GM12875 (cell line): Measurements from ENCODE around the gene MAP10.

Experiments used
- H3K4me3 ChIP-seq: one replicate; pipeline ENCODE4 v1.5.1; 2011; ENCODE audit warnings: low read depth, low read length, control low read depth
- CTCF ChIP-seq: IDR thresholded peaks from 2 replicates; pipeline ENCODE4 v1.5.1; 2011; ENCODE audit warnings: low read depth, mild to moderate bottlenecking, control low read depth, inconsistent platforms, low read length, moderate library complexity, borderline replicate concordance; ENCODE audit not compliant: insufficient read depth

MAP10 gene

GRCh38 chr1:232816324-232816723 is 11.1 kb downstream of the MAP10 start:
- no peak for TF ChIP-seq CTCF
- no peak overlapping the region for H3K4me3 ChIP-seq

- TF ChIP-seq CTCF: no peak
These were observed 12.8 kb downstream of the MAP10 start for GRCh38 chr1:232818040-232818439.

GRCh38 chr1:232820431-232820830 is 15.2 kb downstream of the MAP10 start:
- no peak for TF ChIP-seq CTCF
- H3K4me3 ChIP-seq: no peak overlapping the region

More at GRCh38 chr1:232818040-232818439, 12.8 kb downstream of the MAP10 start:
- no peak overlapping the region for H3K4me3 ChIP-seq

- no peak overlapping the region for H3K4me3 ChIP-seq
- no peak for TF ChIP-seq CTCF
These were observed 17.3 kb downstream of the MAP10 start for GRCh38 chr1:232822530-232822929.

GRCh38 chr1:232826318-232826717 is 21.1 kb downstream of the MAP10 start:
- no peak for TF ChIP-seq CTCF
- H3K4me3 ChIP-seq: no peak overlapping the region

GRCh38 chr1:232830661-232831060 is 25.4 kb downstream of the MAP10 start:
- TF ChIP-seq CTCF: no peak
- H3K4me3 ChIP-seq: no peak overlapping the region

- H3K4me3 ChIP-seq: no peak overlapping the region
- TF ChIP-seq CTCF: no peak
These were observed 26.7 kb downstream of the MAP10 start for GRCh38 chr1:232831895-232832294.
